Fibroblast of skin of left quadriceps (primary cell): ENCODE results near the gene VWA8.
A peak's percentile ranks its signal among the peaks of the same experiment; 100 is the strongest.
"Not testable (repeated sequence)": the region's sequence is repeated elsewhere in the genome, so short reads cannot be mapped to it uniquely, and the experiment has no call there.

Source experiments
- DNase-seq, 2 experiments: peaks; one replicate each; pipeline ENCODE4 v3.0.0-alpha.2; 2013; ENCODE audit warnings: low read depth in 2 of 2

Gene VWA8

DNA sequence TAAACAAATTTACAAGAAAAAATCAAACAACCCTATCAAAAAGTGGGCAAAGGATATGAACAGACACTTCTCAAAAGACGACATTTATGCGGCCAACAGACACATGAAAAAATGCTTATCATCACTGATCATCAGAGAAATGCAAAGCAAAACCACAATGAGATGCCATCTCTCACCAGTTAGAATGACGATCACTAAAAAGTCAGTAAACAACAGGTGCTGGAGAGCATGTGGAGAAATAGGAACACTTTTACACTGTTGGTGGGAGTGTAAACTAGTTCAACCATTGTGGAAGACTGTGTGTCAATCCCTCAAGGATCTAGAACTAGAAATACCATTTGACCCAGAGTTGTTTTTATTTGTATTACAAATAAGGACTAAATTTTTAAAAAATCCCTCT is 215.4 kb downstream of the VWA8 start:
- not testable (repeated sequence) for DNase-seq

DNA sequence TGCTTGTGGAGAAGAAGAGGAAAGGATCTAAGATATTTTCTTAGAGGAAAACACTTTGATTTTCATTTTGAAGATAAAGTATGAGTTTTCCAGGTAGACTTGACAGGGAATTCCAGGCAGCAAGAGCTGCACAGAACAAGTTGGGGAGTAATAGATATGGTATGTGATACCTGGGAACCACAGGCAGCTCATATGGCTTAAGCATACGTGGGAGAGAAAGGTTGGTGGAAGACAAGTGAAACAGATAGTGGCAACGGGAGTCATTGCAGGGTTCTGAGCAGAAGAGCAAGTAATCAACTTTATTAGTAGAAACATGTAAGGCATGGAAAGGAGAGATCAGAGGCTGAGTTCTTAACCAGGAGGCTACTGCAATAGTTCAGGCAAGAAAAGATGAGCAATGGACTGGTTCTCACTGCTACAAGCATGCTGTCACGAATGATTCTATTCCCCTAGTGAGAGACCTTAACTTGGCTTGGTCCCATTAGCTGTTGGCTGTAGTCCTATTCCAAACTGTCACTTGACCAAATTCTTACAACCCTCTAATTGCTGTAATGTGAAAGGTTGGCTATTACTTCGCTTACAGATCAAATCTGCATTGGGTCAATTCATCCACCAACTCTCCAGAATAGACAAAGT is 217.9 kb downstream of the VWA8 start:
- DNase-seq = no peak

DNA sequence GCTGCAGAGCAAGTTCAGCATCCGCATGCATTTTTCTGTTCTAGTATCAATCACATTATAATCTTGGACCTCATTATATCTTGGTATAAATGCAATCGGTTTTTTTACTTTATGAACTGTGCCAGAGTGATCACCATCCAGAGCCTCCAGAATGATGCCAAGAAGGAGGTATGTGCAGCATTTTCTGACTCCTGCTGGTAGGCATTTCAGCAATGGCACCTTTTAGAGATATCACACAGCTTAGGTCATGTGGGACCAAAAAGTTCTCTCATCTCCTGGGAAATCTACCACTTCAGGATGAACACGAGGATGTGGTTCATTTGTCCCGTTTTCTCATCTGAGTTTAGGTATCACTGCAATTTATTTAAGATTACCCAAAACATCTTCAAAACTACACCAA is 220.4 kb downstream of the VWA8 start:
- no peak for DNase-seq

DNA sequence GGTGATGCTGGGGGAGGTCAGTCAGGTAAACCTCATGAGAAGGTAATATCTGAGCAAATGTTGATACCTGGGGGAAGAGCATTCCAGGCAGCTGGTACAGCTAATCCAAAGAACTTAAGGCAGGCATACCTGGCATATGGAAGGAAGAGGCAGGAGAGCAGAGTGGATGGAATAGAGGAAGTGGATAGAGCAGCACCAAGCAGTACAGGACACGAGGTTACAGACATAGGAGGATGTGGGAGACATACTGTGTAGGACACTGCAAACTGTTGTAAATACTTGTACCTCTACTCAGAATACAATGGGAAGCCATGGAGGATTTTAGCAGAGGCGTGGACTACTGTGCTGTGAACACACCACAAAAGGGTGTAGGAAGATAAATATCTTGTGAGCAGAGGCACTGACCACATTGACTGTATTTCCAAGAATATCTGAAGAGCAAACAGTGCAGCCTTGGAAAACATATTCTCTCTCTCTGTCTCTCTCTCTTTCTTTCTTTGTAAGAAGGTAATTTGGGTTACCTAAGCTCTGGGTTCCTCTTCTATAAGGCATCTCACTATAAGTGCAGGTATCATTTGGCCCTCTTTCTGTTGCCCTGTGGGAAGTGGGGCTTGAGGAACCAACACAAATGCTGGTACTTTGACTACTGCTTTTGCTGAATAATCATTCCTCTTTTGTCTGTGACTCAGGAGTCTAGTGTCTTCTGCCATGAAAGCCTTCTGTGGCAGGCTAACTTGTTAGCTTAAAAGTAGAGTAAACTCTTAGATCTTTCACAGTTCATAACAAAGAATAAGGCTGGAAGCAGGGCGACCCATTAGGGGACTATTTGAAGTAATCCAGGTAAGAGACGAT is 238.0 kb downstream of the VWA8 start:
- no peak for DNase-seq

DNA sequence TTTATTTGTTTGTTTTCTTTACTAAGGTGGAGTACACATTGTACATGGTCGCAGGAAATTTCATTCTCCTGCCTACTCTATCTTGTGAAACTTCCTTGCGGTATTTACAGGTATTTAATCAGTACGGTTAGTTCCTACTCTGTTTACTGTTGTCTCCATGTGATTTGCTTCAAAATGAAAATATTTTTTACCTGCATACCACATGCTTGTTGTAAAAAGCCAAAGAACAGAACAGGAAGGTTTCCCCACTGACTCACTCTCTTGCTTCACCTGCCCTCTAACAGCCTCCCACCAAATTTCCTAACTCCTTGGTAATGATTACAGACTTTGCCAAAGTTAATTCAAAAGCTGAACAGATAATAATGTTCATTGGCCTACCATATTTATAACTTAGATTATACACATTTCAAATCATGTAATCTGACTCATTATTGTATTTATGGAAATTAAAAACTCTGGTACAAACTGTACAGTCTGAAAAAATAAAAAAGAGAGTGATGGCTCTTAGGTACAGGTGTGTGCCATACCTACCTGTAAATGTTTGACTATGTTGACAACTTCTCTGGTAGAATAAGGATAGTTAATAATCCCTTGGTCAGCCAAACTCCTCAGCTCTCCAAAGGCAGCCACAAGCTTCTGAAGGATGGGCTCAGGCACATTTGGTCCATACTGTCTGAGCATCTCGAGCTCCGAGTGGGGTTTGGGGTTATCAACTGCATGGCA is 239.9 kb downstream of the VWA8 start:
- DNase-seq = no peak

DNA sequence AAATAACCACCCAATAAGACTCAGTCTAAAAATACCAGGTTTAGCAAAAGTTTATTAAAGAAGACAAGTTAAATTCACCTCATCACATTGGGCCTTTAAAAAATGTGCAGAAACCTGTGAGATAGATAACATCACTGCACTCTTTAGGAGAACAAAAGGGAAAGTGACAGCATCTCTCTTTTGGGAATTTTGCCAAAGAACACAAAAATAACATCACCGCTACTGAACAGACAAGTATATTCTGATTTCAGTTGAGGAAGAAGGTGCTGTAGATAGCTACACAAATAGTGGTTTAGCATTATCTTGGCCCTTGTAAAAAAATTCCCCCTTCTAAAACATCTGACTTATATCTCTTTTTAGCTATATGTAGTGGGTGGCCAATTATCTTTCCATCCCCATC is 244.7 kb downstream of the VWA8 start:
- DNase-seq = no peak

DNA sequence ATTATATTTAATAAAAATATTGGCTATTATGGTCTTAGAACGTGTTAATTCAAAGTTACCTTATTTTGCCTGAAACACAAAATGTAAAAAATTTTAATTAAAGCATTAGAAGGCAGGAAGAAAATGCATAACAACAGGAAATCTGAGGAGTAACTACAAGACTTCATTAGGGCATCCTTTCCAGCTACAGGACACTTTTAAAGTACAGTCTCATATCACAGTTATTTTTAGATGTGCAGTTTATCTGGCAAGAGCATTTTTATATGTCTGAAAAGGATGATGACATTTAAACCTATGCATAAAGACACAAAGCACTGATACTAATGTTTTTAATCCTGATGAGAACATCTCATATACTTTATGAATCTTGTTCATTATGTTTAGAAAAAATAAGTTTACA is 247.5 kb downstream of the VWA8 start:
- no peak for DNase-seq

DNA sequence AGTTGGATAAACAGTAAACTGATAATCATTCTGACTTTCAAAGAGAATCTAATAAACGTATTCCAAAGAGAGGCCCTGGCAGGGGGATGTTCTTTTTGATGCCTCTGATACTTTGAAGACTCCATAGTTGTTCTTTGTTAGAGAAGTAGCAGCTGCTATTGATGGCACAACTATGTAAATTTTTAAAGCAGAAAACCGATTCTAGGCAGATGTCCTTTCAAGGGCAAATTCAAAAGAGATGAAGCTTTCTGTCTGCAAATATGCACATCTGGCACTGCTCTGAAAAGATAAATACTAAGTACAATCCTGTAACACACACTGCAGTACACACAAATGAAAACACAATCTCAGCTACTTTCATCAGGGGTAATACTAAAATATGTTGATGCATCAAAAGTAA is 250.1 kb downstream of the VWA8 start:
- no peak for DNase-seq

DNA sequence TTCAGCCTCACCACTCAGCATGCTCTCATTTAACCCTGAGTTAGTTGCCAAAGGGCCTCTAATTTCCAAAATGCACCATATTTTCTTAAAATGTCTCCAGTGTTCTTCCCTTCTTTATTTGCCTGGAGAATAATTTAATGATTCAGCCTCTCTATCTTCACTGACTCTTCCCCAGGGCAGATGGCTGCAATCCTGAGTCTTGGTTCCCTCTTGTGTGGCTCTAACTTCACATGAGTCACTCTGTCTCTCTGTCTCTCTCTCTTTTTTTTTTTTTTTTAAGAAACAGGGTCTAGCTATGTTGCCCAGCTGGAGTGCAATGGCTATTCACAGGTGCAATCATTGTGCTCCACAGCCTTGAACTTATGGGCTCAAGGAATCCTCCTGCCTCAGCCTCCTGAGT is 251.4 kb downstream of the VWA8 start:
- DNase-seq = no peak

DNA sequence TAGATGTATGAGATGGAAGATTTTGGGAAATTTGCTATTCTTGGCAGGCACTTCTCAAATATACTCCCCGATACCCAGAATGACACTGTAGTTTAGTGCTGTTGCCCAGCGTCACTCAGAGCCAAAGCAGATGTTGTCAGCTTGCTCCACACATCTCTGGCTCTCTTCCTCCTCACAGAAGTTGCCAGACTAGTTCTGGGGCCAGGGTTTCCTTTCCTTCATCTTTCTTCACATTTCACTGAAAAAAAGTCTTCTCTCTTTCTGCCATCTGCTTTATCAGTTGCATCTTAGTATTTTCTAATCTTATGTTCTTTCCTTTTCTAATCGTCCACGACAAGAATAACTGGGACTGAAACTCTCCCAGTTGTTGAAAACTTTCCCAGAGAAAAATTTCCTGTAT is 252.2 kb downstream of the VWA8 start:
- no peak for DNase-seq

DNA sequence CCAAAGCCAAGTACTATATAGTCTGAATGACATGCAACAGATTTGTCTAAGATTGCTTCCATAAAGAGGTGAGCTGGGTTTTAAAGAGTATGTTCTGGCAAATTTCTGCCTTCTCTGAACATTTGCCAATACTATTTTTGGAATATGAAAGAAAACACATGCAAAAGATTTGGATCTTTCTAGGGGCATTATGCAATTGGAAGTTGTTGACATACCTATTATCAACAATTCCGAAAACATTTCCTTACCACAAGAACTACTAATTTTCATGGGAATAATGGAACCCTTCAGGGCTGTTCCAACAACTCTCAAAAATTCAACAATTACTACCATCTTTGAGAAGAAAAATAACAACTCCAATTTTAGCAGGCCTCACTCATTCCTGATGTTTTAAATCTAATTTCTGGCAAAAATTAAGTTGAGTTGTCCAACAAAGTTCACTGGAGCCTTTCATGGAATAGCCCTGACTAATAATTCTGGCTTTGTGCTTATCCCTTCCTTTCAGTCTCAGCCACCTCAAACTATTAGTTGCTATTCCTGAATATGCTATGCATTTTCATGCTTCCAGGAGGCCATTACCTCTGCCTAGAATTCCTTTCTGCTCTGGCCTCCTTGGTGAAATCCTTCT is 253.6 kb downstream of the VWA8 start:
- DNase-seq = peak; percentile 27 to 32

DNA sequence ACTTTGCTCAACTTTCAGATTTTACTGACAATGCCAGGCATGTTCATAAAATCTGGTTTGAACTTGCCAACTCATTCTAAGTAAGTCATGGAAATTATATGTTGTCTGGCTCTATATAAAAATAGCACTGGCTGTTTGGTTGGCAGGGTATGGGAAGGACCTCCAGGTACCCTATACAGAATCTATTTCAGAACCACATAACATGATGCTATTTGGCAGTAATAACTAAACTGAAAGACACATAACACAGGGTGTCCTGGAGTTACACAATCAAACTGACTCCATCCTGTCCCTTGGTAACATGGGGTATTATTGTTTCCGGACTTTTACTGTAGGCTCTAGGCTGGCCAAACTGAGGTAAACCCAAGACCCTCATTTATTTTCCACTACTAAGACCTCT is 254.8 kb downstream of the VWA8 start:
- DNase-seq = no peak

DNA sequence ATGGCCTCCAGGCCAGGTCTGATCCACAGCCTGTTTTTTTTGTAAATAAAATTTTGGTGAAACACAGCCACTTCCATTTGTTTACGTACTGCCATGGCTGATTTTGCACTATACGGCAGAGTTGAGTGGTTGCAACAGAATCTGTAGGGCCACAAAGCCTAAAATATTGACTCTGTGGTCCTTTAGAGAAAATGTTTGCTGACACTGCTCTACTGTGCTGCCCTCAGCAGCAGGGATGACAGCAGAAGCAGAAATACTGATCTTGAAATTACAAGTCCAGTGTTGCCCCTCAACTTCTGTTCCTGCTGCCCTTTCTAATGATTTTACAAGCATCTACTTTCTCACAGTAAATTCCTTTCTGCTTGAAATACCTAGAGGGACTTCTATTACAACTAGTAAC is 258.4 kb downstream of the VWA8 start:
- no peak for DNase-seq

DNA sequence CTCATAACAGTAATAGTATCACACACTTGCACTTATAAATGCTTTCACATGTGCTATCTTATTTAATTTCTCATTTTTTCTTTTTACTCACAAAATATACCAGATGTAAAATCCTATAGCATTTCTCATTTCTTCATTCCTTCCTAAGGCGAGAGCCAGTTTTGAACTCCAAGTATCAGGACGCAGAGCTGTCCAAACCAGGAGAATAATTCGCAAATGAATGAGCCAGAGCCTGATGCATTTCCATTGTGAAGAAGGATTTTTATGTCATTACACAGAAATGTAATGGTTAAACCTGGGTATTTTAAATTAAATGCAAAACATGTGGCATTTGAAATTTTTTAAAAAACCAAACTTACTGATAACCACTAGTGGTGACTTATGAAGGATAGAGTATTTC is 259.2 kb downstream of the VWA8 start:
- no peak for DNase-seq

DNA sequence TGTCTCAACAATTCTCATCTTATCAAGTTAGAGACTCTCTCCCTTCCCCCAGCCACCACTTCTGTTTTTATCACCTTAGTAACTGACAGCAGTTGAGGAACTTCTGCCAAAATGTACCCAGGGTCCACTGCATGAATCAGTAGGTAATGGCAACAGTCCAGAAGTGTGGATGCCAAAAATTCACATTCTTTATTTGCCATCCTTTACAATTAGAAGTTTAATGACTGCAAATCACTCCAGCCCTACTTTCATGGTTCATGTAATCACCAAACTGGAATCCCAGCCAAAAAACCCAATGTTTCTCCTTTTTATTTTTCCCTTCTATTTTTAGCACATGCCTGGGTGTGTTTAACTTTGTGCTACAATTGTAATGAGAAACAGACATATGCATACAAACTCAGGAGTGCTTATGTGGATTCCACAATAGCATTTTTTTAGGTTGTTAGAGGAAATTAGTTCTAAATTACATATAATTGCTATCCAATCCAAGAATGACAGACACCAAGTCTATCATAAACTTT is 260.1 kb downstream of the VWA8 start:
- peak; percentile 78 to 84 for DNase-seq

DNA sequence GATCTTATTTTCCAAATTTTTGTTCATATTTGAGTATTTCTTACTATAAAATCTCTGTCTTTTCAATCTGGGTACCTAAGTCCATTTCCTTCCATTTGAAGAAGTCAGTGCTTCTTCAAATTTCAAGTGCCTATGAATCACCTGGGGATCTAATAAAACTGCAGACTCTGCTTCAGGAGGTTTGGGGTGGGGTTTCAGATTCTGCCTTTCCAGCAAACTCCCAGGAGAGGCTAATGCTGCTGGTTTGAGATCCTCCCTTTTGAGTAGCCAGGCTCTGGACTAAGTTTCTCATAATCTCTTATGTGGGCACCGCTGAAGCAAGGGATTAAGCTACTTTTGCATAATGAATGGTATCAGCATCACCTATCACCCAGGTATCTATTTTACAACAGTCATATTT is 261.1 kb downstream of the VWA8 start:
- DNase-seq = no peak

DNA sequence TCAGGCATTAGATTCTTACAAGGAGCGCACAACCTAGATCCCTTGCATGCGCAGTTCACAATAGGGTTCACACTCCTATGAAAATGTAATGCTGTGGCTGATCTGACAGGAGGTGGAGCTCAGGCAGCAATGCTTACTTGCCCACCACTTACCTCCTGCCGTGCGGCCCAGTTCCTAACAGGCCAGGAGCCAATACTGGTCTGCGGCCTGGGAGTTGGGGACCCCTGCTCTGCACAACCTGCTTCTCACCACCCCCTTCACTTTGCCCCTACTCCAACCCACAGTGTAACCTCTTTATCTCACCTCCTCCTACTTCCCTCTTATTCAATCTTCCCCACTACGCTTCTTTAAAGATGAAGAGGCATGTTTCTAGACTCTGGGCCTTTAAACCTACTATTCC is 263.3 kb downstream of the VWA8 start:
- no peak for DNase-seq

DNA sequence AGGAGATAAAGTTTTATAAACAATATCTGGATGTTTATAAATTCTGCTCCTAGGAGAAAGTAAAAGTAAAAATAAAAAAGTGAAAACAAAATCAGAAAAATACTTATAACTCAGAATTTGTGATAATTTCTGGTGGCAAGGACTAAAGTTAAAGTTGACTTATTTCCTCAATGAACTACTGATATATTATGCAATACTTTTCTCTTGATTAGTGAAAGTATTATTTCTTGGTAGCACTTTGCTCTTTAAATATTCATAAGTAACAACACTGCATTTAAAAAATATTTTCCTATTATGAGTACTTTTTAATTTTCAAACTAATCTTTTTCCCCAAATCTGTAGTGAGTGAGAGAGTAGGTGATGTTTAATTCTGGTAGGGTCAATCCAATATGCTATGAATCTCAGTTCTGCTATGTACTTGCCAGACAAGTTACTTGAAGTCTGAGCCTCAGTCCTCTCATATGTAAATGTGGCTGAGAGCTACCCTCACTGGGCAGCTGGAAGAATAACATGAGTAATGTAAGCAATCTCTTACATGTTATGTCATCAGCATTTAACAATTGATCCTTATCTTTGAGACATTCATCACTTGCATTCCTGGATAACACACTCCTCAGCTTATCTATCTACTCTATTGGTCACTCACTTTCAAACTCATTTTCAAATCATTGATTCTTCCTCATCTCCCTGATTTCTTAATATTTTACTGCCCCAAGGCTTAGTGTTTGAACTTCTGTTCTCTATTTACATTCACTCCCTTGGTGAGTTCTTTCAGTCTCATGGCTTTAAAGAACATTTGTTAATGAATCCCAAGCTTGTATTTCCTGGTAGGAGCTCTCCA is 264.5 kb downstream of the VWA8 start:
- DNase-seq = peak in 1 of 2 experiments; percentile 52

DNA sequence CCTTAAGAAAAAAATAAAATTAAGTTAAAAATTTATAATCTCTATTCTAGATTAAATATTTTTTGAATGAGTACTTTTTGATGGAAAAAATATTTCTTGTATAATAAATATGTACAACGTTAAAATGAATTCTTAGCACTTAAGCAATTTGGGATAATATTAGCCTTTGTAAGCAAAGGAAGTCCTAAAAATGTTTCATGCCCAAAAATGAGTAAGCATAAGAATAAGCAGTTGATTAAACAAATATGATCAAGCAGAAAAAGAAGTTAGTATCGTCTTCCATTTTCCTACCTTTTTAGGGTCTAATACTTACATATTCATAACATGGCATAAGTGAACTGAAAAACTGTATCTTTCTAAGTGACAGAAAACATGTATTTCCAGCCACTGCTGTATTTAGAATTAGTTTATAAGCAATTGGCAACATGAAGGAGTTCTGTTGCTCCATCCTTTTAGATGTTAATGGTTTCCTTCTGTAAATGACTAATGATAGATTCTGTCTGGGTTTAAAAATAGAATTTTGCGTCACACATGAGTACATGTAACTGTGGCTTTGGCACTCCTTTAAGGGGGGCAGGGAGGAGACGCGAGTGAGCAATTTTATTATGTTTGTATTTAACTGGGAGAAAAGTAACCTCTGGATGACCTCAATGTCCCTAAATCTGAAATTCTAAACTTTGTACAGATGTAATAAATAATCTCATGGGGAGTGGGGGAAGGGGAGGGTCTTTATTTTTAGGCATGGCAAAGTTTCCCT is 266.2 kb downstream of the VWA8 start:
- DNase-seq = peak; percentile 93

DNA sequence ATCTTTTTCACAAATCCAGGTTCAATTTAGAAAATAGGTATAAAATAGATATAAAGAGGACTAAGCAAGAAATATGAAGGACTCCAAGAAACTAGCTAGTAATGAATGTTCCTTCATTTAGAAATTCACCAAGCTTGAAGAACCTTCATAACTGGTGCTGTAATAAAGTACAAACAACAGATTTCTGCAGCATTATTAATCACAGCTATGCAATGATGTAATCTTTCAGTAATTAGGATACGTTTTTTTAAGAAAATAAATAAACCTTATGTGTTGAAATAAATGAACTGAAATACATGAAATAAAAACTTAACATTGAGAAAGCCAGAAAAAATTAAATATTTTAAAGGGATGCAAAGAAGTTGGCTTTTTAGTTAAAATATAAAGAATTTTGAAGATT is 267.5 kb downstream of the VWA8 start:
- DNase-seq = no peak
